A549 (cell line): ENCODE data around the gene KREMEN1. TPM values are rescaled to one million over a fixed set of nuclear protein-coding genes. Genes with fewer than 3 reads are reported as not detected.
A peak's percentile ranks its signal among the peaks of the same experiment; 100 is the strongest.

Experiments
- ATAC-seq, 2 experiments: fragments of 200-7000 bp in 1 of 2; fragments of >200 bp in 1 of 2; cut with Nextera tagmentation in 1 of 2; cut with Tn5 transposase in 1 of 2; 3 replicates each; pipeline versions ENCODE4 v1.8.0 to v1.9.1; 2018 to 2020; ENCODE audit warnings: mild to moderate bottlenecking in 1 of 2, moderate library complexity in 1 of 2
- CTCF ChIA-PET: fragments of 300-600 bp; sonication (Branson Sonifier 250); formaldehyde crosslinking; extraction: SDS; loops from one replicate; lab custom pipeline; 2021; ENCODE audit warnings: antibody characterized with exemption, inconsistent platforms; lab: Yijun Ruan, JAX
- POLR2A ChIA-PET: fragments of 350-600 bp; formaldehyde crosslinking; extraction: SDS; loops from one replicate; lab custom pipeline; 2021; ENCODE audit warnings: antibody characterized with exemption, inconsistent platforms; lab: Yijun Ruan, JAX
- DNase-seq, 2 experiments: peaks; one replicate each; pipeline versions ENCODE4 v3.0.0 to v3.0.0-alpha.2; 2011 to 2016; ENCODE audit warnings: low read depth in 1 of 2, low spot score in 1 of 2
- FAIRE-seq: peaks from 2 replicates; lab custom pipeline; 2011; peaks lifted over from hg19 to GRCh38; lab: Jason Lieb, UNC
- H3K27ac ChIP-seq, 2 experiments: fragments of >200 bp; sonication (Bioruptor Twin); formaldehyde crosslinking; 3 replicates each; pipeline ENCODE4 v1.5.1; 2016 to 2017
- H3K4me1 ChIP-seq: fragments of >200 bp; sonication (Bioruptor Twin); formaldehyde crosslinking; 3 replicates; pipeline ENCODE4 v1.6.1; 2016
- H3K4me2 ChIP-seq: fragments of >200 bp; sonication (Bioruptor Twin); formaldehyde crosslinking; 3 replicates; pipeline ENCODE4 v1.6.1; 2016
- H3K4me3 ChIP-seq: fragments of >200 bp; sonication (Bioruptor Twin); formaldehyde crosslinking; 3 replicates; pipeline ENCODE4 v1.5.1; 2016
- H3K9me3 ChIP-seq: fragments of >200 bp; sonication (Bioruptor Twin); formaldehyde crosslinking; 3 replicates; pipeline ENCODE4 v1.6.1; 2016
- ELK1 ChIP-seq: fragments of 150-350 bp; IDR thresholded peaks from 2 replicates; pipeline ENCODE4 v1.6.1; 2014; ENCODE audit warnings: low read depth, mild to moderate bottlenecking, low read length
- FOSB ChIP-seq: fragments of 250-450 bp; sonication (Bioruptor Pico); IDR thresholded peaks from 2 replicates; pipeline ENCODE4 v1.5.0; 2020; ENCODE audit warnings: mild to moderate bottlenecking, moderate library complexity
- FOSL2 ChIP-seq, 2 experiments: fragments of 450-650 bp in 1 of 2; fragments of >200 bp in 1 of 2; sonication (Bioruptor Twin) in 1 of 2; formaldehyde crosslinking; IDR thresholded peaks; 2 replicates each; pipeline versions ENCODE4 v1.5.0 to v1.6.1; 2016 to 2020; ENCODE audit warnings: mild to moderate bottlenecking in 1 of 2, moderate library complexity in 1 of 2
- FOXS1 ChIP-seq: fragments of 250-450 bp; sonication (Bioruptor Pico); IDR thresholded peaks from 2 replicates; pipeline ENCODE4 v1.5.0; 2020; ENCODE audit warnings: mild to moderate bottlenecking, moderate library complexity
- HDAC2 ChIP-seq: fragments of 200-600 bp; sonication (generic); IDR thresholded peaks from 2 replicates; pipeline ENCODE4 v1.6.1; 2016
- HOXB5 ChIP-seq: fragments of 250-450 bp; sonication (Bioruptor Pico); IDR thresholded peaks from 2 replicates; pipeline ENCODE4 v1.5.0; 2020; ENCODE audit warnings: mild to moderate bottlenecking, moderate library complexity
- JUN ChIP-seq, 2 experiments: fragments of >200 bp; sonication (Bioruptor Twin); formaldehyde crosslinking; IDR thresholded peaks; 2 replicates in 1 of 2; 3 replicates in 1 of 2; pipeline ENCODE4 v1.6.1; 2016 to 2017
- MAX ChIP-seq: IDR thresholded peaks from 2 replicates; pipeline ENCODE4 v1.6.1; 2012
- NR3C1 ChIP-seq: fragments of >200 bp; sonication (Bioruptor Twin); formaldehyde crosslinking; IDR thresholded peaks from 3 replicates; pipeline ENCODE4 v1.6.1; 2017
- RARB ChIP-seq: fragments of 250-450 bp; sonication (Bioruptor Pico); IDR thresholded peaks from 2 replicates; pipeline ENCODE4 v1.8.0; 2021; ENCODE audit warnings: mild to moderate bottlenecking, moderate library complexity
- REST ChIP-seq: fragments of 200-600 bp; sonication (generic); IDR thresholded peaks from 2 replicates; pipeline ENCODE4 v1.6.1; 2016; ENCODE audit warnings: antibody characterized with exemption, mild to moderate bottlenecking, moderate library complexity
- RNF2 ChIP-seq: fragments of 200-600 bp; sonication (generic); IDR thresholded peaks from 2 replicates; pipeline ENCODE4 v1.6.1; 2016; ENCODE audit warnings: low read depth, mild to moderate bottlenecking, antibody characterized with exemption, moderate library complexity, borderline replicate concordance
- SMC3 ChIP-seq: fragments of >200 bp; sonication (Bioruptor Twin); formaldehyde crosslinking; IDR thresholded peaks from 3 replicates; pipeline ENCODE4 v1.6.1; 2018; ENCODE audit warnings: inconsistent platforms
- SREBF2 ChIP-seq: fragments of 450-650 bp; IDR thresholded peaks from 2 replicates; pipeline ENCODE4 v1.6.1; 2014; ENCODE audit warnings: mild to moderate bottlenecking, moderate library complexity
- TFCP2L1 ChIP-seq: fragments of 250-450 bp; sonication (Bioruptor Pico); IDR thresholded peaks from 2 replicates; pipeline ENCODE4 v1.5.0; 2021; ENCODE audit warnings: mild to moderate bottlenecking
- TP53 ChIP-seq: fragments of 250-450 bp; sonication (Bioruptor Pico); IDR thresholded peaks from 2 replicates; pipeline ENCODE4 v1.5.0; 2021; ENCODE audit warnings: mild to moderate bottlenecking, moderate library complexity
- USF2 ChIP-seq: fragments of 450-650 bp; IDR thresholded peaks from 2 replicates; pipeline ENCODE4 v1.6.1; 2014; ENCODE audit warnings: antibody characterized with exemption
- ZC3H11A ChIP-seq: fragments of 450-650 bp; IDR thresholded peaks from 2 replicates; pipeline ENCODE4 v1.6.1; 2014; ENCODE audit warnings: antibody characterized with exemption, mild to moderate bottlenecking
- ZNF302 ChIP-seq: fragments of 250-450 bp; sonication (Bioruptor Pico); IDR thresholded peaks from 2 replicates; pipeline ENCODE4 v1.9.0; 2021; ENCODE audit warnings: inconsistent platforms, mild to moderate bottlenecking, moderate library complexity
- ZSCAN20 ChIP-seq: fragments of 250-450 bp; sonication (Bioruptor Pico); IDR thresholded peaks from 2 replicates; pipeline ENCODE4 v1.8.0; 2022; ENCODE audit warnings: mild to moderate bottlenecking, moderate library complexity
- WGBS: methylation state at CpG from one replicate; pipeline ENCODE4 v1.1.6; 2017; ENCODE audit errors: missing lambda C conversion rate; 5-methylcytosine and 5-hydroxymethylcytosine counted together
- polyA plus RNA-seq, 4 experiments: library from polyadenylated mRNA; depleted of rRNA in 3 of 4; stranded (reverse); fragments of >200 nt; fragmentation: RNase III in 1 of 4; extraction: RNeasy Plus Mini Kit Qiagen cat#74134 plus additional on column Dnase treatment in 1 of 4; gene quantifications; 2 replicates in 3 of 4; 3 replicates in 1 of 4; pipeline ENCODE4 v1.2.3, GENCODE V29; 2011 to 2017

The KREMEN1 gene
- polyA plus RNA-seq, 2 of the 4 experiments (the other 2 are of a cell fraction): 1.7 to 2.5 TPM

GRCh38 chr22:29156507-29156906 lies 83.7 kb downstream of the KREMEN1 start (continued):
- TF ChIP-seq FOSB (CRISPR knock-in tag): no peak
- no peak for TF ChIP-seq JUN (IDR thresholded peaks at IDR 0.05)

- Histone ChIP-seq H3K4me1 (no peaks in the 10 kb centered on the region), H3K27ac (no peak overlapping the region), H3K9me3 (no peaks in the 10 kb centered on the region), H3K4me2 (no peak overlapping the region), H3K4me3 (no peak overlapping the region)
- TF ChIP-seq RARB: no peak
- TF ChIP-seq USF2: peak; percentile 70
- CTCF ChIA-PET: interaction anchor here (1.6 kb wide), 1 partner anchor 88 kb away, joined by 4 read pairs; no protein-coding TSS in a partner anchor
- POLR2A ChIA-PET: no interaction called here
- 93% methylated on average over 11 of the region's 11 CpGs for WGBS
- peak in 1 of 2 experiments; percentile 25 for DNase-seq
- peak in 1 of 2 experiments; percentile 40; a peak in 1 of 6 replicates for ATAC-seq
- FAIRE-seq: no peak
These were observed 85.1 kb downstream of the KREMEN1 start for GRCh38 chr22:29157759-29158535.

- no peak for FAIRE-seq
These were observed 85.7 kb downstream of the KREMEN1 start for GRCh38 chr22:29158546-29158945.

More at GRCh38 chr22:29158546-29158945, 85.7 kb downstream of the KREMEN1 start:
- Histone ChIP-seq H3K4me2 (no peak overlapping the region), H3K27ac (no peak overlapping the region), H3K4me3 (no peak overlapping the region), H3K9me3 (no peaks in the 10 kb centered on the region), H3K4me1 (no peaks in the 10 kb centered on the region)
- 97% methylated on average over 5 of the region's 5 CpGs for WGBS
- TF ChIP-seq ELK1 (no peak), FOSB (CRISPR knock-in tag) (no peak), SMC3 (no peak), ZNF302 (CRISPR knock-in tag) (no peak), HOXB5 (CRISPR knock-in tag) (no peak), REST (no peak), ZC3H11A (no peak), HDAC2 (no peak), ZSCAN20 (no peak), TFCP2L1 (CRISPR knock-in tag) (no peak), NR3C1 (no peak), MAX (no peak), FOXS1 (CRISPR knock-in tag) (no peak), RNF2 (no peak), FOSL2 (IDR thresholded peaks at IDR 0.05) (no peak), FOSL2 (CRISPR knock-in tag; IDR thresholded peaks at IDR 0.05) (no peak), SREBF2 (no peak), TP53 (CRISPR knock-in tag) (no peak)
- ATAC-seq (no peak), DNase-seq (no peak)
- POLR2A ChIA-PET: no interaction called here
- CTCF ChIA-PET: interaction anchor here (1.6 kb wide), 1 partner anchor 87 kb away, joined by 4 read pairs; no protein-coding TSS in a partner anchor
